Endothelial cell of umbilical vein (primary cell): ENCODE data around the gene FAM241B.

Source experiments
- EZH2 ChIP-seq: IDR thresholded peaks from 2 replicates; pipeline ENCODE4 v1.6.1; 2012; ENCODE audit warnings: borderline replicate concordance, low read depth, mild to moderate bottlenecking, moderate library complexity, low read length, inconsistent platforms; ENCODE audit not compliant: severe bottlenecking
- TF ChIP-seq, protein P1 (sequence below), 2 donors: IDR thresholded peaks; 1 replicate in 1 of 2; 2 replicates in 1 of 2; pipeline ENCODE4 v1.5.1; 2011; ENCODE audit warnings: low read length in 2 of 2, mild to moderate bottlenecking in 2 of 2, moderate library complexity in 2 of 2, control low read depth in 1 of 2, inconsistent platforms in 1 of 2, low read depth in 1 of 2; ENCODE audit not compliant: insufficient read depth in 1 of 2; ENCODE audit errors: extremely low read depth in 1 of 2

DNA sequence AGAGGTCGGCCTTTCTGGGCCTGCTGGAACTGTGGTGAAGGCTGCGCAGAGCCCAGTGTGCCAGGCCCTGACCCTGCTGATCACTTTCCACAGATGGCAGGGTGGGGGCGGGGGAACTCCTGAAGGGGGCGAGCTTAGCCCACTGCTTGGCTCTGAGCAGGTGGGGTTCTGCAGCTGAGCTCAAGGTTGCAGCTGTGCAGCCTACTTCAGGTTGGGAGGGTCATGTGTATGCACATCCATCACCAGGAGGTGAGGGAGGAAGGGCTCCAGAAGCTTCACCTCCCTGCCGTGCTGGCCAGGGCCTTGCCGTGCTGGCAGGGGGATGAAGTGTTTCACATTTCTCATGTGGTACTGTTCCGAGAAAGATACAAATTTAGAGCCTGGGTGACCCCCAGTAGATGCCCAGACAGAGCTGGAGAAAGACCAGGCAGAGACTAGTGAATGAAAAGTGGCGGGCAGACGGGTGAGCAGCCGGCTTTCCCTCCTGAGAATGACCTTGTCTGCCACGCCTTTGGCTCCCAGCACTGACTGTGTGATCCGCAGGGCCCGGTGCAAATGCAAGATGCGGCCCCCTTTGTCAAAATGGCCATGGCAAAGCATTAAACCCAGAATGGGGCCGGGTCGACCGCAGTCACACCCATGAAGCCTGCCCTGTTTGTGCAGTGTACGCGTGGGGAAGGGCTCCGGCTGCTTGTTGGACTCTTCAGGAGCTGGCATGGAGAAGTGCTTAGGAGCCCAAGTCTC is 25.2 kb downstream of the FAM241B start:
- TF ChIP-seq, protein P1, sequence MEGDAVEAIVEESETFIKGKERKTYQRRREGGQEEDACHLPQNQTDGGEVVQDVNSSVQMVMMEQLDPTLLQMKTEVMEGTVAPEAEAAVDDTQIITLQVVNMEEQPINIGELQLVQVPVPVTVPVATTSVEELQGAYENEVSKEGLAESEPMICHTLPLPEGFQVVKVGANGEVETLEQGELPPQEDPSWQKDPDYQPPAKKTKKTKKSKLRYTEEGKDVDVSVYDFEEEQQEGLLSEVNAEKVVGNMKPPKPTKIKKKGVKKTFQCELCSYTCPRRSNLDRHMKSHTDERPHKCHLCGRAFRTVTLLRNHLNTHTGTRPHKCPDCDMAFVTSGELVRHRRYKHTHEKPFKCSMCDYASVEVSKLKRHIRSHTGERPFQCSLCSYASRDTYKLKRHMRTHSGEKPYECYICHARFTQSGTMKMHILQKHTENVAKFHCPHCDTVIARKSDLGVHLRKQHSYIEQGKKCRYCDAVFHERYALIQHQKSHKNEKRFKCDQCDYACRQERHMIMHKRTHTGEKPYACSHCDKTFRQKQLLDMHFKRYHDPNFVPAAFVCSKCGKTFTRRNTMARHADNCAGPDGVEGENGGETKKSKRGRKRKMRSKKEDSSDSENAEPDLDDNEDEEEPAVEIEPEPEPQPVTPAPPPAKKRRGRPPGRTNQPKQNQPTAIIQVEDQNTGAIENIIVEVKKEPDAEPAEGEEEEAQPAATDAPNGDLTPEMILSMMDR (IDR thresholded peaks at IDR 0.05; ENCODE audit: extremely low read depth in 1 of 2, insufficient read depth in 1 of 2, low read depth in 1 of 2, low read length in 2 of 2) = no peak
- no peak for TF ChIP-seq EZH2
